Activated naive CD8-positive, alpha-beta T cell treated with anti-CD3 and anti-CD28 coated beads, Interleukin-2, amount 50 U/mL, for 16 hours (primary cell): ENCODE results near the gene GALNT8.
"Not testable (repeated sequence)": the region's sequence is repeated elsewhere in the genome, so short reads cannot be mapped to it uniquely, and the experiment has no call there.

Experiments used
- DNase-seq: peaks from one replicate; pipeline ENCODE4 v3.0.0-alpha.2; 2020; ENCODE audit warnings: low read depth, low spot score

The GALNT8 gene

DNA sequence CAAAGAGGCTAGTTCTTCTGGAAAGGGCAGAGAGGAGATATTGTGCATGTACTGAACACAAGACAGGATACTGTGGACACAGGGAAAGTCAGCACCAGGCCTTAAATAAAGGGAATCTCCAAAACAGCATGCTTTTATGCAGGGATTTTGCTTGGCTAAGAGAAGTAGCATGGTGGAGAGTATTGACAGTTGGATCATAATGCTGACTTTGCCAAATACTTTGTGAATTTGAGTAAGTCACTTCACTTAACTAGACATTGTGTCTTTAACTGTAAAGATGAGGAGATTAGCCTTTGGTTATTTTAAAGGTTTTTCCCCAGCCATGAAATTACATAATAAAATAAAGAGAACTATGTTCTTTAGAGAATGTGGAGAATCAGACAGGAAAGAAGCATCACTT, 24.5 kb downstream of the GALNT8 start:
- DNase-seq: no peak

DNA sequence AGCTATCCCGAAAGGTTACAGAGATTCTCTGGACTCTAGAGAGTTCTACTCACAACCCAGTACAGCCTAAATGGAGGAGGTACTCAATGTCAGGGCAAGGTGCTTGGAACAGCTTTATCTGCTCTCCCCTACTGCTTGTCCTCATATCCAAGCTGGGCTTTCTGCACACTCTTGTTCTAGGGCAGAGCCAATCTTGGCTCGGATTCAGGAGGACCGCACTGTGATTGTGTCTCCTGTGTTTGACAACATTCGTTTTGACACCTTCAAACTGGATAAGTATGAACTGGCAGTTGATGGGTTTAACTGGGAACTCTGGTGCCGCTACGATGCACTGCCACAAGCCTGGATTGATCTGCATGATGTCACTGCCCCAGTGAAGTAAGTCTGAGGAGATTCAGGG, 25.0 kb downstream of the GALNT8 start:
- DNase-seq: no peak

- DNase-seq: not testable (repeated sequence)
These were observed 31.5 kb downstream of the GALNT8 start for GRCh38 chr12:4751654-4752053.

- no peak for DNase-seq
These were observed 42.6 kb downstream of the GALNT8 start for GRCh38 chr12:4762773-4763172.

DNA sequence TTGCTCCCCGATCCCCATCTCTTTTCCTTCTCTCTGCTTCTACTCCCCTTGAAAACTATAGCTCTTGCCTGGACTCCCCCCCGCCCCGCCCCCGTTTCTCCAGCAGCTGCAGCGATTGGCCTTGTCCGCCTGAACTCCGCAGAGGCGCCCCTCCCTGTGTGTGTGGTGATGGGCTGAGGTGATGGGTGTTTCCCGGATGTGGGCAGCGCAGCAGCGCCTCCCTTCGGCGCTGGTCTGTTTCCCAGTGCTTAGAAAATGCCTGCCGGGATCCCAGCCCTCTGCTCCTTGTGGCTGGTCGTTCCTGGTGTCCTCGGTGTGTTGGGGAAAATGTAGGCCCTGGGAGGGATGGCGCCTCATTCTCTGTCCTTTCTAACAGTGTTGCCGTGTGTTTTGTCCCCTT, 43.3 kb downstream of the GALNT8 start:
- DNase-seq: no peak

- DNase-seq: no peak
These were observed 46.2 kb downstream of the GALNT8 start for GRCh38 chr12:4766445-4766844.

- DNase-seq: no peak
These were observed 47.0 kb downstream of the GALNT8 start for GRCh38 chr12:4767186-4767585.

- no peak for DNase-seq
These were observed 48.1 kb downstream of the GALNT8 start for GRCh38 chr12:4768341-4768740.

DNA sequence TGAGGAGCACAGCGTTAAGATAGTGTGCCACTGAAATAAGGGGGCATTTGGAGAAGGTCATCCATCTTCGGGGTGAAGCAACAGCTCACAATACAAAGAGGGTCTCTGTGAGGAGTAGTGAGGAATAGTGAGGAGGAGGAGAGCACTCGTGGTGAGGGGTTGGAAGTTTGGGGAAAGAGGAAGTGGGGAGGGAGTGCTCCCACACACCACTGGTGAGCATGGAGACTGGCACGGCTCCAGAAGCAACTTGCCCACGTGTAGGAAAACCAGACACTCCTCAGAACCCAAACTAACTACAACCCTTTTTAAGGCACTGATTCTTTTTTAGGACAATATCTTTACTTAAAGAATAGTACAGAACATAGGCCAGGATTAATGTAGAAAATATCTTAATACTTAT, 48.9 kb downstream of the GALNT8 start:
- no peak for DNase-seq

- DNase-seq: no peak
These were observed 51.2 kb downstream of the GALNT8 start for GRCh38 chr12:4771172-4771959.

DNA sequence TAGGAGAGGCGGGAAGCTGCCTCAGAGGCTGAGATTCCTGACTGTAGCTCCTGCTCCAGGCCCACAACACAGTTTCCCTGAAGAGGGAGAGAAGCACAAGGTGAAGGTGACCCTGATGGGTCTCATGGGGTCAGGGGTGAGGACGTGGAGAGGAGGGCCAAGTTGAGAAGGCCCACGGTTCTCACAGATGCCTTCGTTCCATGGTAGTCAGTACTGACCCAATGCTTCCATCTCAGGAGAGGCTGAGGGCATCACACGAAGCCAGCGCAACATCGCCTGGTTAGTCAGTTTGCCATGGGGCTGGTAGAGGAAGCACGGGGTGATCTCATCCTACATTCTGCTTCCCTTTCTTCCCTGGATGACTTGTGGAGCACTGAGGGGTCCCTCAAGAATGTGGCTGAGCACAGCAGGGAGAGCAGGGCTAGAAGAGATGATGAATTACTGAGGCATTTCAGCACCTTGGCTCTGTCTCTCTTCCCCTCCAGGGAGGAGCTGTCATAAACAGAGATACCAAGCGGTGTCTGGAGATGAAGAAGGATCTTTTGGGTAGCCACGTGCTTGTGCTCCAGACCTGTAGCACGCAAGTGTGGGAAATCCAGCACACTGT, 51.9 kb downstream of the GALNT8 start:
- no peak for DNase-seq

DNA sequence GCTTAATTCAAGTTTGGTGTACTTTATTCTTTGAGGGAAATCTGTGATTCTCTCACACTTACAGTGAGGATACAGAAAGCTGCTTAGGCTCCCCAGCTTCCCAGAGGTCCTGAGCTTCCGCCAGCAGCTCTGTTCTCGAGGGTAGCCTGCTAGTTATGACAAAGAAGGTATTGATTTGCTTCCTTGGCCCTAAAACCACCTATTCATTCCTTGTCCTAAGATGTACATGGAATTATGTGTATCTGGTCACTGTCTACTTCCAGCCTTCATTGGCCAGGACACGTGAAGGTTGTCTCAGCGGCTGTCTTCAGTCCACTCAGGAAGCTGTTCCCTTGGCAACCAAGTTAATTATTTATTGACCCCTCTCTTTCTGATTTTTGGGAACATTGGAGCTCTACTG, 55.7 kb downstream of the GALNT8 start:
- DNase-seq: no peak

DNA sequence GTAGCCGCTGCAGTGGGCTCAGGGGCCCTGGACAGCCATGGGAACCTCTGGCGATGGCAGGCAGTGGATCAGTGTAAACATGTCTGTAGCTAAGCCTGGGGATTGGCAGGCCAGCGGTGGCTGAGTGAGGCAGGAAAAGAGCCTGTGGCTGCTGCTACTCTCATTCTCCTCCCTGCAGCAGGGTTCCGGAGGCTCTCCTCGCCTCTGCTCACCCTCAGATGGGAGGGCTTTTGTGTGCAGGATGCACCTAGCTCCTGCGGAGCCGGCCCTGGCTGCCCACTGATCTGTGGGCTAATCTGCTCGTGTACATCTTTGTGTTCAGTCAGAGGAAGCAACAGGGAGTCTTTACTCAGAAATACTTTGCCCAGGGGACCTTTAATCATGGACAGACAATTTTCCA, 59.5 kb downstream of the GALNT8 start:
- DNase-seq: no peak

GRCh38 chr12:4780641-4781611, 60.7 kb downstream of the GALNT8 start:
- DNase-seq: no peak

DNA sequence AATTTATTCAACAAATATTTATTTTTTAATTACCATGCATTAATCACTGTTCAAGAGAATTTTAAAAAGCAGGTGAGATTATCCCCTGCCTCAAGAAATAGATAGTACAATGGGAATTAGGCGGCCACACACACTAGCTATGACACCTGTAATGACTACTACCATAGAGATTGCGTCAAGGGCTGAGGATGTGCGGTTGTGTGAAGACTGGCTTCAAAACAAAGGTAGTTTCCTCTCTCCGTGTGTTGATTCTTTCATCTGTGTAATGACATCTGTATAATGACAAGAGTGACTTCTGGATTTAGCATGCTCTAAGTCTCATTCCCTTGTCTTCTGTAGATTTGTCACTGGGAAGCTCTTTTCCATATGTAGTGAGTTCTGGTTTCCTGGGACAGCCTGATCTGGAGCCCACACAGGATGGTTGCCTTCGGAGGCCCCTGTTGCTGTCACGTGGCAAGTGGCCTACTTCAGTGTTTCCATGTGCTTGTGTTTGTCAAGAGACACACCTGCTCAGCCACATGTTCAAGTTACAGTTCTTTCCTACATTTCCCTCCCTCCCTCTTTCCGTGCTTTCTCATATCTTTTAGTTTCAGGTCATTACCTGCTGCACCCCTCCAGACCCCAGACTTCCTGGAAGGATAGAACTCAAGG, 64.3 kb downstream of the GALNT8 start:
- DNase-seq: no peak

- DNase-seq: no peak
These were observed 66.6 kb downstream of the GALNT8 start for GRCh38 chr12:4786795-4787194.

DNA sequence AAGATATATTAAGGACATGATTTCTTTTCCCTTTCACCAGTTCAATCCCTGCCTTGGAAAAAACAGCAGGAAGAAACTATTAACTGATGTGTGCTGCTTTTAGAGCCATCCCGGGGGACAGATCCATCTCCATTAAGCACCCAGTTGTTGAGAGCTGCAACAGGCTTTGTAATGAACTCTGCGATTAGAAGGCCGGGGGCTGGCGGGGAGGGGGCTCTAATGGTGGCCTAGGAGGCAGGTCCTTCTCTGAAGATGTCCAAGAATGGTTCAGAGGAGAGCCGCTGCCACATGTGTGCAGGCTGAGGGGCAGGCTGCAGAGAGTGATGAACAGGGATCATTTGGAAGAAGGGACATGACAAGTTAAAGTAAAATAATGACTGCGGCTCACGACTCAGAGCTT, 67.8 kb downstream of the GALNT8 start:
- no peak for DNase-seq

DNA sequence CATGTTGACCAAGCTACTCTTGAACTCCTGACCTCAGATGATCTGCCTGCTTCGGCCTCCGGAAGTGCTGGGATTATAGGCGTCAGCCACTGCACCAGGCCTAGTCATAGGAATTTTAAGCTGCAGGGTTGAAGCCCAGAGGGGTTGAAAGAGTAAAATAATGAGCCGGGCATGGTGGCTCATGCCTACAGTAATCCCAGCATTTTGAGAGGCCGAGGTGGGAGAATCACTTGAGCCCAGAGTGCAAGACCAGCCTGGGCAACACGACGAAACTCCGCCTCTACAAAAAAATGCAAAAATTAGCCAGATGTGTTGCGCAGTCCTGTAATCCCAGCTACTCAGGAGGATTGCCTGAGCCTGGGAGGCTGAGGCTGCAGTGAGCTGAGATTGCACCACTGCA, 69.6 kb downstream of the GALNT8 start:
- no peak for DNase-seq

- DNase-seq: no peak
These were observed 71.3 kb downstream of the GALNT8 start for GRCh38 chr12:4791497-4791896.

- no peak for DNase-seq
These were observed 74.3 kb downstream of the GALNT8 start for GRCh38 chr12:4794491-4794890.

GRCh38 chr12:4796216-4796615, 76.0 kb downstream of the GALNT8 start:
- no peak for DNase-seq
